NCI-H2171 treated with DMSO at 0.1 percent for 48 hours (cell line): ENCODE measurements around the gene SCRT2.
A peak's percentile ranks its signal among the peaks of the same experiment; 100 is the strongest.
"Not testable (repeated sequence)": the region's sequence is repeated elsewhere in the genome, so short reads cannot be mapped to it uniquely, and the experiment has no call there.

Experiments
- DNase-seq: peaks from one replicate; lab custom pipeline; 2025; lab: John Stamatoyannopoulos, UW

The SCRT2 gene

GRCh38 chr20:701401-702129 is 26.0 kb upstream of the SCRT2 start:
- no peak for DNase-seq

DNA sequence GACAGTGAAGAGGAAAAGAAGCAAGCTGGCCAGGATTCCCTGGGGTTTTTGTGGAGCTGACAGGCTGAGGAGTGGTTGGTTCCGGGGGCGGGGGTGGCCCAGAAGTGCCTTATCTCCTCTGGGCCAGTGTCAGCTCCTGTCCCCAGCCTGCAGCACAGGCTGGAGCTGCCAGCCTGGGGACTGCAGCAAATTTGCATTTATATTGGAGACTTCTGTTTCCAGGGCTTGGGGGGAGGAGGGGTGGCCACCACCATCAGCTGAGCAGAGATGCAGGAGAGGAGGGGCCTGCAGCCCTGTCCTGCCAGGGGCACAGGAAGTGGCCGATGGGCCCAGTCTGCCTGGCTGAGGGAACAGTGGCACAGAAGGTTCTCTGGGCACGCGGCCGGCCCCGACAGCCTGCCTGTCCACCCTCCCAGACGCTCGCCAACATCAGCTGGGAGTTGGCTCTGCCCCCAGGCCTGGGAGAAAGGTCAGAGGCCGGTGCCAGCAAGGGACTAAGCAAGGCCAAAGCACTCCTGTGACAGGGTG is 24.3 kb upstream of the SCRT2 start:
- no peak for DNase-seq

DNA sequence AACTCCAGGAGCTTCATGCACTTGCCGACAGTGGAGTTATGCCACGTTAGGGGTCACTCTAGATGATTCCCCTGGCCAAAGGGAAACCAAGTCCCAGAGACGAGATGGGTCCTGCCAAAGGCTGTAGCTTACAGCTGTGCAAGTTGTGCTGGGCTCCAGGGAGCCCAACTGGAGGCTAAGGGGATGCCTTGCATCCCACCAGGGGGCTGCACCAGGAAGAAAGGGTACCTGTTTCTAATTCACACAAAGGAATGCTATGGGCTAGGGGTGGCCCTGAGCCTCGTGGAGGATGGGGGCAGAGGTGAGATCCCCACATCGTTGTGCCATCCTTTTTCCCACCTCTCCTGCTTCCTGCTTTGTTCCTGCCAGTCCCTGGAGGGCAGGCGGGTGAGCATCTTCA is 23.7 kb upstream of the SCRT2 start:
- DNase-seq = no peak

GRCh38 chr20:698276-698675 is 22.7 kb upstream of the SCRT2 start:
- DNase-seq = no peak

DNA sequence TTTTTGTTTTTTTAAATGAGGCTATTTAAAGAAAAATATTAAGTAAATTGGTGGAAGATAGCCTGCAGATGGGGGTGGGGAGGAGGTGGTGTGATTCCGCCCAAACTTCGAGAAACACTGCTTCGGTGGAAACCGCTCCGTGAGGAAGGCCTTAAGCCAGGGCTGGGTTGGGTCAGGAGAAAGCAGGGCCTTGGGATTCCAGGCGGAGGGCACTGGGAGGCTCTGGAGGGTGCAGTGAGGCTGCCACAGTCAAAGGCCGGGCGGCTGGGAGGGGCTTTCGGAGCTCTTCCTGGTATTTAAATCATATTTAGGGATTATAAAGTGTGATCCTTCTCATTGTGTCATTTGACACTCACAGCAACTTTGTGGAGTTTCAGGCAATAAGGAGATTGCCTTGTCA is 22.2 kb upstream of the SCRT2 start:
- no peak for DNase-seq

GRCh38 chr20:695165-695866 is 19.7 kb upstream of the SCRT2 start:
- DNase-seq = no peak

GRCh38 chr20:694496-694895 is 18.9 kb upstream of the SCRT2 start:
- DNase-seq = no peak

DNA sequence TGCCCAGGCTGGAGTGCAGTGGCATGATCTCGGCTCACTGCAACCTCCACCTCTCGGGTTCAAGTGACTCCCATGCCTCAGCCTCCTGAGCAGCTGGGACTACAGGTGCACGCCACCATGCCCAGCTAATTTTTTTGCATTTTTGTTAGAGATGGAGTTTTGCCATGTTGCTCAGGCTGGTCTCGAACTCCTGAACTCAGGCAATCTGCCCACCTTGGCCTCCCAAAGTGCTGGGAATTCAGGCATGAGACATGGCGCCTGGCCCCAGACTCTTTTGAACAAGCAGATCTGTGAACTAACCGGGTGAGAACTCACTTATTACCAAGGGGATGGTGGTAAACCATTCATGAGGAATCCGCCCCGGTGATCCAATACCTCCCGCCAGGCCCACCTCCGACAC is 18.2 kb upstream of the SCRT2 start:
- not testable (repeated sequence) for DNase-seq

DNA sequence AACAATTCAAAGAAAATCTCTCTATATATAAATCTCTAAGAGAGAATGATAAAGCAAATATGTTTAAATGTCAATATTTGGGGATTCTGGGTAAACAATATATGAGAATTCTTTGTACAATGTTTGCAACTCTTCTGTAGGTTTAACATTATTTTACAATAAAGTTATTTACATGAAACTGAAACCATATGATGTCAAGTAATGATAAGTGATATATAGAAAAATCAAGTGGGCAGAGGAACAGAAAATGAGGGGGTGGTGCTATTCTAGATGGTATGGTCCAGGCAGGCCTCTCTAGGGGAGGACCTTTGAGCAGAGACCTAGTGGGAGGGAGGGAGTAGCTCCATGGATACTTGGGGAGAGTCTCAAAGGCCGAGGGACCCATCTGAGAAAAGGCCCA is 16.4 kb upstream of the SCRT2 start:
- DNase-seq = no peak

DNA sequence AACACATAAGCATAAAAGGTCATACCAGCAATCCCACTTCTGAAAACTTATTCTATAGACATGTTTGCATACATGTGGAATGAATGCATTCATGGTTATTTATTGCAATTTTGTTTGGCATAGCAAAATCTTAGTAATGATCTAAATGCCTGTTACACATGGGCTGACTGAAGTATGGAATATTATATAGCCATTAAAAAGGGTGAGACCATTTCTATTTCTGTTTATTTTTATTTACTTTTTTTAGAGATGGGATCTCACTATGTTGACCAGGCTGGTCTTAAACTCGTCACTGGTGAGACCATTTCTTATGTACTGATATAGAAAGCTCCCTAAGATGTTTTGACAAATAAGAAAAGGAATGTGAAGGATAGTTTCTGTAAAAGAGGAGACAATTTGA is 14.3 kb upstream of the SCRT2 start:
- no peak for DNase-seq

DNA sequence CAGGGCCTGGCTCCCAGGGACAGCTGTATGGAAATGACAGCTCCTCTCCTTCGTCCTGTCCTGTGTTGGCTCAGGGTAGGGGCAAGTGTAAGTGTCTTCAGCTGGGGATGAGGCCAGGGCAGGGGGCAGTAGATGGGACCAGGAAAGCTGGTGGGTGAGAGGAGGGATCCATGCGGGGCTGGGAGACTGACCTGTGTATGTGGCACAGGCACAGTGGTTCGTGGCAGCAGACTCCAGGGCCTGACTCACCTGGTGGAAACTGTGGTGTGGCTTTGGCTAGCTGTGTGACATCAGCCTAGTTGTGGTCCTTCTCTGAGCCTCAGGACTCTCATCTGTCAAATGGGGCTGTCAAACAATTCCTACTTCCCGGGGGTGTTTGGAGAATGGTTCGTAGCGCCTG is 13.7 kb upstream of the SCRT2 start:
- no peak for DNase-seq

DNA sequence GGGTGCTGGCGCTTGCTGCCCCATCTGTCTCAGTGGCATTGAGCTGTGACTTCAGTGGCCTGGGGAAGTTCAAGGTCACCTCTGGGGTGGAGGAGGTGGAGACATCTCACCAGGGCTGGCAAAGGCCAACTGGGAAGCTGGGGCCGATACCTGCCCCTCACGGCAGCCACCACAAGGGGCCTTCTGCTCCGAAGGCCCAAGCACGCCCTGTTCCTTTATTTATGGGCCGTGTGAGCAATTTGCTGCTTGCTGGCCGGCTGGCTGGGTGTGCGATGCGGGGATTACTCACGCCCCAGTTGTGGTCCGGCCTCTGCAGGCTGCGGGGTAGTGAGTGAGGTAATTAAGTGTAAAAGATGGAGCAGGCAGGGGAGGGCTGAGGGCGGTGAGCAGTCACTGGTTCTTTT is 13.2 kb upstream of the SCRT2 start:
- DNase-seq = peak; percentile 64

DNA sequence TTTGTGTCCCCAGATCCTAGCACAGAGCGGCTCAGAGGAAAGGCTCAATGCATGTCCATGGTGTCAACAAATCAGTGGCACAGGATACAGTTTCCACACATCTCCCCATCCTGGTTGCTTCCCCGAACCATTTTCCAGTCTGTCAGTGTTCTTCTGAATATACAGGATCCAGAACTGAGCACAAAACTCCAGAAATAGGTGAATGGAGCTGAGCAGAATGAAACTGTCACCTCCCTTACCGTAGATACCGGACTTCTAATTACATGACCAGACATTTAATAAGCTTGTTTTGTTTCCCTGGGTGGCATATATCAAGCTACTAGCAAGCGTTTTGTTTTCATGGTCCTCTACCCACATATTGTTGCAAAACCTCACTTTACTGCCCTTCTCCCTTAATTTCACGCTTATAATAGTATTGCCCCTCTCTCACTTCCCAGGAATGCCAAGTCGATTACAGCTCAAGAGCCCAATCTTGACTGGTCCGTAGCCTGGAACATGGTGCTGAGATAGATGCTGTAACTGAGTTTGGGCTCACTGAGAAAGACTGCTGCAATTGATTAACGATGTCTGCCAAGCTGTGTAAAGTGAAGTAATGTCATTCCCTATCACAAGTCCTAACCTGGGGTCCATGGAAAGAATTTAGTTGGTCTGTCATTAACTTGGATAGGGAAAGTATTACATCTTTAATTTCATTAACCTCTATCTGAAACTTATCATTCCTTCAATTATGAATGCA is 12.0 kb upstream of the SCRT2 start:
- no peak for DNase-seq

- no peak for DNase-seq
Observed at GRCh38 chr20:684676-685319, 9.2 kb upstream of the SCRT2 start.

DNA sequence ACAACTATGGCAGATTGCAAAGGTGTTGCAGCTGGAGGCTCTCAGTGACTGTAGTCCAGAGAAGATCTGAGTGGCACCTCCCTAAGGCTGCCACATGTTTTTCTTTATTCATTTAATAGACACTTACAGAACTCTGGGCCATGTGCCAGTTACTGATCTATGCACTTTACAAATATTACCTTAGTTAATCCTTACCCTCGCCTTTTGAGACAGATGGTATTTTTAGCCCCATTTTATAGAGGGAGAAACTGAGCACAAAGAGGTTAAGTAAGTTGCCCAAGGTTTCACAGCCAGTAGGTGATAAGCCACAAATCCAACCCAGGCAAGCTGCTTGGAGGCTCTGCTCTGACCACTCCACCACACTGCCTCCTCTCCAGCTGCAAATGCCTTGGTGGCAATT is 6.5 kb upstream of the SCRT2 start:
- DNase-seq = peak; percentile 52

DNA sequence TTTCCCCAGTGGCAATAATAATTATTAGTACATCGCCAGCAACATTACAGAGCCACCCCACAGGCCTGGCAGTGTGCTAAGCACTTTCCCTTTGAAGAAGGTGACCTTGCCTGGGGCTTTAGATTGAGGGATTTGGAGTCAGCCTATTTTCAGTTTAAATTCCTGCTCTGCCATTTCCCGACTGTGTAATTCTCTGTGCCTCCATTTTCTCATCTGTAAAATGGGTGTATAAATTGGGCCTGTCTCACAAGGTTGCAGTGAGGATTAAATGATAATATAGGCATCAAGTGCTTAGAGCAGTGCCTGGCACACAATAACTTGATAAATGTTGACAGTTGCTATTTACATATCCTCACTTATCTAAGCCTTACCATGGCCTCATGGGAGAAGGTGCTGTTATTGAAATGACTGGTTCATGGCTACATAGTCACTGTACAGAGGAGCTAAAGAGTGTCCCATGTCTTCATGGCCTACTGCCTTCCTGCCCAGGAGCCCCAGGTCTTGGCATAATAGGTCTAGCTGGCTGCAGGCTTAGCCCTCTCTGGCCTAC is 5.1 kb upstream of the SCRT2 start:
- DNase-seq = no peak

DNA sequence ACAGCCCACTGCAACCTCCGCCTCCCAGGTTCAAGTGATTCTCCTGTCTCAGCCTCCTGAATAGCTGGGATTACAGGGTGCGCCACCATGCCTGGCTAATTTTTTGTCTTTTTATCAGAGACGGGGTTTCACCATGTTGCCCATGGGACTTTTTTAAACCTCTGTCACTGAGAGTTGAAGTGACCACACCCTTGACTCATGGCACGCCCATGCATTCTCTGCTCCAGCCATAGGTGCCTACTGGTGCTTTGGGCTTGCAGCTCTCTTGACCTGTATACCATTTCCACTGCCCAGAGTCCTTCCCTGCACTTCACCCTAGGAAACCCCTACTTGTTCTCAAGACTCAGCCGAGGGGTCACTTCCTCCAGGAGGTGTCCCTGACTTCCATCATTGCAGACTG is 2.4 kb upstream of the SCRT2 start:
- no peak for DNase-seq

GRCh38 chr20:676967-677366 is 1.4 kb upstream of the SCRT2 start:
- no peak for DNase-seq

GRCh38 chr20:676315-676937 is 824 bp upstream of the SCRT2 start:
- DNase-seq = peak; percentile 84

GRCh38 chr20:675033-675452 is 559 bp downstream of the SCRT2 start:
- peak; percentile 61 for DNase-seq

GRCh38 chr20:673603-674001 is 2.0 kb downstream of the SCRT2 start:
- DNase-seq = no peak
